ENCODE results near the gene ENOX1. TPM values are rescaled to one million over a fixed set of nuclear protein-coding genes. Genes with fewer than 3 reads are reported as not detected.

ENOX1 gene
- total RNA-seq, 4 donors from 2014 or later, result 2.2 to 8.9 (median 6.2) TPM

GRCh38 chr13:43629691-43630480 lies 156.9 kb downstream of the ENOX1 start:
- no peak for TF ChIP-seq CTCF (IDR thresholded peaks at IDR 0.05)
- DNase-seq (ENCODE audit: low spot score) (no peak), ATAC-seq (ENCODE audit: low FRiP score) (no peak)

GRCh38 chr13:43626994-43627393 lies 159.8 kb downstream of the ENOX1 start:
- DNase-seq (ENCODE audit: low spot score) (no peak), ATAC-seq (ENCODE audit: low FRiP score) (no peak)
- no peak for TF ChIP-seq CTCF (IDR thresholded peaks at IDR 0.05)

DNA sequence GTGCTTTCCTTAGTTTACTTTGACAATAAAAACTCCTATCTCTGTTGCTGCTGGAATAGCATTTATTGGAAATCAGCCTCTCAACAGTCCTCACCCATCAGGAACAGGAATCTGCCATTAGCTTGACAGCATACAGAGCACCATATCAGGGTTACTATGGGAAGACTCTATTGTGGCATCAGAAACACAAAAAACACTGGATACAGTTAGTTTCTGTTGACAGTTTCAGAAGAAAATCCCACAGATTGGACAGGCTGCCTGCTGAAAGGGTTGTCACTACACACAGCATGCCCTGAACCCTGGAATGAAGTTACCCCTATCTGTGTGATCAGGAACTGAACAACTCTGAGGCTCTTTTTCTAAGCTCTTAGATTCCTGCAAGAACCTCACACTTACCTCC lies 172.7 kb downstream of the ENOX1 start:
- TF ChIP-seq CTCF (IDR thresholded peaks at IDR 0.05), result no peak
- ATAC-seq (ENCODE audit: low FRiP score) (no peak), DNase-seq (ENCODE audit: low spot score) (no peak)

DNA sequence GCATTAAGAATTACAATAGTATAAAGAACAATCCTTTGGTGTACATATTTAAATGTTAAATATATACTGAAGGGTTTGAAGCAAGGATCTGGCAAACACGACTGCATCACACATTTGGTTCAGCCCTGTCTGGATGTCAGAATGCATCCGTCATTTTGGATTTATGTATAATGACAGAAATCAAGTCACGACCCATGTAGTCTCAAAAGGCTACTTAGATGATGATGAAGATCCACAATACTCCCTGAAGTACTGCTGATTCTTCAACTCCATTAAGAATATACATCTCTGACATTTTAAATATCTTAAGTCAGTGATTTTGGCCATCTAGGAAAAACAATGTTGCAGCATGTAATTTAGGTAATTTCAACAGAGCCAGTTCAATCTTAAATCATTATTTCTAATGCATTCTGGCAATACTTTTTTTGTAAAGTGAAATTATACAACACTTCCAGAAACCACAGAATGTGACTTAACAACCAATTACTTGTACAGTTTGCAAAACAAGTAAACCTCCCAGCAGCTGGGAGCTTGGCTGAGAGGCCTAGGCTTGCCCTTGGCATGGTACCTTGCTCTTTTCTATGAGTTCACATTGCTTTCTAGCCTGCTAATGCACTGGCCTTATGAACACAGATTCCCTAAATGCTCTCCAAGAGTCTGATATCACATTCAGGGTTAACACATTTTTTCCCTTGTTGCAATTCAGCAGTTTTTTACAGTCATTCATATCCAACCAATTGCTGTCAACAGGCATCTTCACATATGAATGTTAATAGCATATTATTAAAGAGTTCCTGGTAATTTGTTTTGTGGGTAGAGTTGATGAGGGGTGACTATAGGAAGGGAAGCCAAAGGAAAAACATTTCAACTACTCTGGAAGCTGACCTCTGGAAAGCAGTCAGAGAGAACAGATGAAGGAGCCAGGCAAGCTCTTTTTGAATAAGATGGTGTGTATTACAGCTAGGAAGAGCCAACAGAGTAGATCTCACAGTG lies 175.2 kb downstream of the ENOX1 start:
- TF ChIP-seq CTCF (IDR thresholded peaks at IDR 0.05), result no peak
- DNase-seq (ENCODE audit: low spot score) (no peak), ATAC-seq (ENCODE audit: low FRiP score) (no peak)

GRCh38 chr13:43608400-43609137 lies 178.2 kb downstream of the ENOX1 start:
- ATAC-seq (ENCODE audit: low FRiP score) (no peak), DNase-seq (ENCODE audit: low spot score) (no peak)
- no peak for TF ChIP-seq CTCF (IDR thresholded peaks at IDR 0.05)

GRCh38 chr13:43597599-43597945 lies 189.2 kb downstream of the ENOX1 start:
- DNase-seq (ENCODE audit: low spot score) (no peak), ATAC-seq (ENCODE audit: low FRiP score) (no peak)
- TF ChIP-seq CTCF (IDR thresholded peaks at IDR 0.05), result no peak

Measured in omental fat pad (tissue), 4 donors.